ENCODE results near the gene ROBO1. TPM values are rescaled to one million over a fixed set of nuclear protein-coding genes. Genes with fewer than 3 reads are reported as not detected.

ROBO1 gene
- polyA plus RNA-seq, 1 donor (not counting 4 experiments of a cell fraction or from before 2014, with no cell fraction given) = 27.1 TPM

DNA sequence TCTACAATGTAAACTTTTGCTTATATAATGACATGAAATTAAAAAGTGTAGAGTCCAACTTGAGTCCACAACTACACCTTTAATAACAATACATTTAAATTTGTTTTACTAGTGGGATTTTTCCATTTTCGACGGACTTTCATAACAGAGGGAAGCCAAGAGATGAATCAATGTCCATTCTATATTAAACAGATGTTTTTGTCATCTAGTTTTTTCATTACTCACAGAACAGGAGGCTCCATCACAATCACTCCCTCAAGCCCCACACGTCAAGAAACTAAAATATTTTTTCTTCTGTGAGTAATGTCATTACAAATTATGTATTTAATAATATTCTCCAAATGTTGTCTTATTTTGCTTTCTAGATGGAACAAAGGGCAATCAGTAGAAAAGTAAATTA, 932.9 kb downstream of the ROBO1 start:
- no peak overlapping the region for H3K4me2 ChIP-seq (ENCODE audit: control insufficient read depth, extremely low read depth, insufficient read depth, low read depth, low read length)
- no peak for DNase-seq (ENCODE audit: low read depth, low spot score)
- no peaks in the 10 kb centered on the region for H3K4me1 ChIP-seq (ENCODE audit: control insufficient read depth, extremely low read depth, insufficient read depth, low read length)
- no peak overlapping the region for H2AFZ ChIP-seq (ENCODE audit: control insufficient read depth, low read length)
- H3K27ac ChIP-seq (ENCODE audit: control insufficient read depth, insufficient read depth, low read length) = no peak overlapping the region
- no peak overlapping the region for H3K4me3 ChIP-seq (ENCODE audit: control insufficient read depth in 2 of 3, extremely low read depth in 1 of 3, insufficient read depth in 2 of 3, low read depth in 1 of 3, low read length in 3 of 3)
- dilution Hi-C loops (cut with MboI; ENCODE audit: extremely low pct_ligation_motif_present, low sequenced_read_pairs) = no loop called here
- H3K36me3 ChIP-seq (ENCODE audit: control insufficient read depth in 2 of 2, extremely low read depth in 1 of 2, insufficient read depth in 2 of 2, low read length in 2 of 2) = no peaks in the 10 kb centered on the region
- no peaks in the 10 kb centered on the region for H4K20me1 ChIP-seq (ENCODE audit: control insufficient read depth, extremely low read depth, insufficient read depth, low read length)
- no peaks in the 10 kb centered on the region for H3K9me1 ChIP-seq (ENCODE audit: control insufficient read depth, extremely low read depth, insufficient read depth, low read length)
- no peak for TF ChIP-seq EZH2 (IDR thresholded peaks at IDR 0.05; ENCODE audit: low read length)
- TF ChIP-seq, protein P1, sequence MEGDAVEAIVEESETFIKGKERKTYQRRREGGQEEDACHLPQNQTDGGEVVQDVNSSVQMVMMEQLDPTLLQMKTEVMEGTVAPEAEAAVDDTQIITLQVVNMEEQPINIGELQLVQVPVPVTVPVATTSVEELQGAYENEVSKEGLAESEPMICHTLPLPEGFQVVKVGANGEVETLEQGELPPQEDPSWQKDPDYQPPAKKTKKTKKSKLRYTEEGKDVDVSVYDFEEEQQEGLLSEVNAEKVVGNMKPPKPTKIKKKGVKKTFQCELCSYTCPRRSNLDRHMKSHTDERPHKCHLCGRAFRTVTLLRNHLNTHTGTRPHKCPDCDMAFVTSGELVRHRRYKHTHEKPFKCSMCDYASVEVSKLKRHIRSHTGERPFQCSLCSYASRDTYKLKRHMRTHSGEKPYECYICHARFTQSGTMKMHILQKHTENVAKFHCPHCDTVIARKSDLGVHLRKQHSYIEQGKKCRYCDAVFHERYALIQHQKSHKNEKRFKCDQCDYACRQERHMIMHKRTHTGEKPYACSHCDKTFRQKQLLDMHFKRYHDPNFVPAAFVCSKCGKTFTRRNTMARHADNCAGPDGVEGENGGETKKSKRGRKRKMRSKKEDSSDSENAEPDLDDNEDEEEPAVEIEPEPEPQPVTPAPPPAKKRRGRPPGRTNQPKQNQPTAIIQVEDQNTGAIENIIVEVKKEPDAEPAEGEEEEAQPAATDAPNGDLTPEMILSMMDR (optimal IDR thresholded peaks at IDR 0.05 in 1 of 3, IDR thresholded peaks at IDR 0.05 in 1 of 3, conservative IDR thresholded peaks at IDR 0.05 in 1 of 3; ENCODE audit: extremely low read depth in 1 of 3, insufficient read depth in 2 of 3, low read length in 3 of 3) = no peak
- no peaks in the 10 kb centered on the region for H3K27me3 ChIP-seq (ENCODE audit: control insufficient read depth, extremely low read depth, insufficient read depth, low read length)
- H3K79me2 ChIP-seq (ENCODE audit: control insufficient read depth, insufficient read depth, low read length) = no peaks in the 10 kb centered on the region
- no peak for FAIRE-seq
- H3K9me3 ChIP-seq (ENCODE audit: control insufficient read depth, low read depth, low read length) = no peaks in the 10 kb centered on the region
- H3K9ac ChIP-seq (ENCODE audit: control insufficient read depth, extremely low read depth, insufficient read depth, low read length) = no peak overlapping the region

DNA sequence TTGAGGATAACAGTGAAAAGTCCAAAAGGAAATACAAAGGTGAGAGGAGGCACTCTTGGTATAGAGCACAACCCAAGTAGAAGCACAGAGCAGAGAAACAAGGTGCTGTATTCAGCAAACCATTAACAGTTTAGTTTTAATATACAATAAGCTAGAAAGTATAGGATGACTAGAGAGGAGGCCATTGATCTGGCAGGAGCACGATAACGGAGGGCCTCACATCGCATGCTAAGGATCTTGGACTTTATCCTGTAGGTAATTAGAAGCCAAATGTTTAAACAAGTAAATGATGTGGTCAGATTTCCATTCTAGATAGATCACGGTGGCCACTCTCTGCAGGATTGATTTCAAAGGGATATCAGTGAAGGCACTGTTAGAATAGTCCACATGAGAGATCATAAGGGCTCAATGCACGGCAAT, 935.0 kb downstream of the ROBO1 start:
- Histone ChIP-seq H2AFZ (ENCODE audit: control insufficient read depth, low read length) (no peak overlapping the region), H3K4me2 (ENCODE audit: control insufficient read depth, extremely low read depth, insufficient read depth, low read depth, low read length) (no peak overlapping the region), H3K4me3 (ENCODE audit: control insufficient read depth in 2 of 3, extremely low read depth in 1 of 3, insufficient read depth in 2 of 3, low read depth in 1 of 3, low read length in 3 of 3) (no peak overlapping the region), H3K9ac (ENCODE audit: control insufficient read depth, extremely low read depth, insufficient read depth, low read length) (no peak overlapping the region), H3K4me1 (ENCODE audit: control insufficient read depth, extremely low read depth, insufficient read depth, low read length) (no peaks in the 10 kb centered on the region), H3K79me2 (ENCODE audit: control insufficient read depth, insufficient read depth, low read length) (no peaks in the 10 kb centered on the region), H3K27ac (ENCODE audit: control insufficient read depth, insufficient read depth, low read length) (no peak overlapping the region), H4K20me1 (ENCODE audit: control insufficient read depth, extremely low read depth, insufficient read depth, low read length) (no peaks in the 10 kb centered on the region), H3K36me3 (ENCODE audit: control insufficient read depth in 2 of 2, extremely low read depth in 1 of 2, insufficient read depth in 2 of 2, low read length in 2 of 2) (no peaks in the 10 kb centered on the region), H3K9me1 (ENCODE audit: control insufficient read depth, extremely low read depth, insufficient read depth, low read length) (no peaks in the 10 kb centered on the region), H3K9me3 (ENCODE audit: control insufficient read depth, low read depth, low read length) (no peaks in the 10 kb centered on the region), H3K27me3 (ENCODE audit: control insufficient read depth, extremely low read depth, insufficient read depth, low read length) (no peaks in the 10 kb centered on the region)
- TF ChIP-seq, protein P1 (optimal IDR thresholded peaks at IDR 0.05 in 1 of 3, IDR thresholded peaks at IDR 0.05 in 1 of 3, conservative IDR thresholded peaks at IDR 0.05 in 1 of 3; ENCODE audit: extremely low read depth in 1 of 3, insufficient read depth in 2 of 3, low read length in 3 of 3) = no peak
- no peak for TF ChIP-seq EZH2 (IDR thresholded peaks at IDR 0.05; ENCODE audit: low read length)
- no peak for DNase-seq (ENCODE audit: low read depth, low spot score)
- dilution Hi-C loops (cut with MboI; ENCODE audit: extremely low pct_ligation_motif_present, low sequenced_read_pairs) = no loop called here
- FAIRE-seq = no peak
